GM19240 (cell line): ENCODE data around the gene TRPV4.

Source experiments
- DNase-seq: peaks from one replicate; pipeline ENCODE4 v3.0.0; 2011; ENCODE audit warnings: low spot score; ENCODE audit not compliant: insufficient read length

TRPV4 gene

GRCh38 chr12:109741970-109742703 is 91.1 kb downstream of the TRPV4 start:
- DNase-seq, result no peak

- no peak for DNase-seq
Measured at GRCh38 chr12:109741286-109741969, 91.8 kb downstream of the TRPV4 start.

GRCh38 chr12:109740694-109741245 is 92.4 kb downstream of the TRPV4 start:
- DNase-seq, result no peak

GRCh38 chr12:109739747-109740693 is 93.2 kb downstream of the TRPV4 start:
- no peak for DNase-seq

- DNase-seq, result no peak
Measured at GRCh38 chr12:109738878-109739665, 94.1 kb downstream of the TRPV4 start.

GRCh38 chr12:109738209-109738608 is 95.0 kb downstream of the TRPV4 start:
- no peak for DNase-seq

- DNase-seq, result no peak
Measured at GRCh38 chr12:109737631-109738030, 95.6 kb downstream of the TRPV4 start.

- DNase-seq, result no peak
Measured at GRCh38 chr12:109737126-109737525, 96.1 kb downstream of the TRPV4 start.

- no peak for DNase-seq
Measured at GRCh38 chr12:109736552-109737108, 96.6 kb downstream of the TRPV4 start.

GRCh38 chr12:109735825-109736551 is 97.2 kb downstream of the TRPV4 start:
- no peak for DNase-seq

- DNase-seq, result no peak
Measured at GRCh38 chr12:109735051-109735521, 98.1 kb downstream of the TRPV4 start.

GRCh38 chr12:109734219-109735000 is 98.8 kb downstream of the TRPV4 start:
- DNase-seq, result no peak
